Non-pigmented ciliary epithelial cell (primary cell): ENCODE measurements around the gene SYNC.
"Not testable (repeated sequence)": the region's sequence is repeated elsewhere in the genome, so short reads cannot be mapped to it uniquely, and the experiment has no call there.

Experiments
- DNase-seq: peaks from one replicate; pipeline ENCODE4 v3.0.0-alpha.2; 2010; ENCODE audit warnings: low read depth

SYNC gene

DNA sequence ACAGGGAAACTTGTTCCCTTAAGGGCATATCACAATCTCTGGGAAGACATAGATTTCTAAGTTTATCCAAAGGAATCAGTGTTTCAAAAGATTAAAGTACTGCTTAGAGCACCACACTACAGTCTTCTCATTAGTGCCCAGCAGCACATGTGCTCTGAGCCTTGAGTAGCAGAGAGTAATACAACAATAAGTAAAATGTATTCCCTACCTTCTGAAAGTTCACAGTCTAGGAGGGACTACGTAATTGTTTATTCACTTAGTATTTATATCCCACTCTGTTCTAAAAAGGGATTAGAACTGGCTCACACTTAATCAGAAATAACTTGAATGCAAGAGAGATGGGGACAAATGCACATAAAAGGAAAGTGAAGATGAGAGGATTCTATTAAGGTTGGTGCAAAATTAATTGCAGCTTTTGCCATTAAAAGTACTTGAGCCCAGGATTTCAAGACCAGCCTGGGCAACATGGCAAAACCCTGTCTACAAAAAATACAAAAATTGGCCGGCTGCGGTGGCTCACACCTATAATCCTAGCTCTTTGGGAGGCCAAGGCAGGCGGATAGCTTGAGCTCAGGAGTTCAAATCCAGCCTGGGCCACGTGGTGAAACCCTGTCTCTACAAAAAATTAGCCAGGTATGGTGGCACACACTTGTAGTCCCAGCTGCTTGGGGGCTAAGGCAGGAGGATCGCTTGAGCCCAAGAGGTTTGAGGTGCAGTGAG lies 9.0 kb downstream of the SYNC start:
- DNase-seq = no peak

GRCh38 chr1:32686387-32686786 lies 16.2 kb downstream of the SYNC start:
- no peak for DNase-seq

DNA sequence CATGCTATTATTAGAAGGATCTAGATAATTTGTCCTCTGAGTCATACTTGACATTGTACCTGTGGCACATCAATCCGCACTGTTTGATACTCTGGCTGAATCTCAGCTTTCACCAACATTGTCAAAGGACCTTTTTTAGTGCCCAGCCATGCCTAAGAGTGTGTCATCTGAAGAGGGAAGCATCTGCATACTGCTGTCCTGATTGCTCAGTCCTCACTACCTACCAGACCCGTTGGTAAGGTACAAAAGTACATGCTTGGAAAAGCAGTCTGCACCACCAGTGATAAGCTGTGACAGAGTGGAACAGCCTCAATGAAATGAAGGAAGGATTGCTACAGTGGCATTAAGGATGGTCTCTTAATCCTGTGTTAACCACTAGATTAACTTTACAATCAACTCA lies 17.1 kb downstream of the SYNC start:
- DNase-seq = no peak

DNA sequence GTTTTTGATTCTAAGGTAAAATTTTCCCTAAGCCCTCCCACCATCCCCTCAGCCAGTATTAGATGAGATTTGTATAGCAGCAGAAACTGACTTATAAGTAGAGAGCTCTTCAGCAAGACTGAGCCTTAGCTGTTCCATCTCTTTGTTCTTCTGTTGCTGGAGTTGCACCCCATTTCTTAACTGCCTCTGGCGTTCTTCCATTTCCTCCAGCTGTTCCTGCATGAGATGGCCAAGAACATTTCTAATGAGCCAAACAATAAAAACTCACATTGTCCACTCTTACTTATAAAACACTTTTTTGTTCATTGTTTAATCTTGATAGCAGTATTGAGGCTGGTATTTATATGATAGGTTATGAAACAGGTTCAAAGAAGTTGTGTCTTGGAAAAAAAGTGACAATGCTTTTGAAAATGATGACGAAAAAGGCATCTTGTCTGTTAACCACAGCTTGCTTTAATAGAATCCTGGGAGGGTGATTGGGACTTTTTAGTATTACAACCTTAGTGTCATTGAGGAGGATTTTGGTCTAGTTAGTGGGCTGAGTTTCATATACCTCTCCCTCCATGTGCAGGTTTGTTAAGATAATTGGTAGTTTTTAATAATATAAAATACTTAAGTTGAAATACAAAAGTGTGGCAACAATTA lies 18.3 kb downstream of the SYNC start:
- DNase-seq = no peak

DNA sequence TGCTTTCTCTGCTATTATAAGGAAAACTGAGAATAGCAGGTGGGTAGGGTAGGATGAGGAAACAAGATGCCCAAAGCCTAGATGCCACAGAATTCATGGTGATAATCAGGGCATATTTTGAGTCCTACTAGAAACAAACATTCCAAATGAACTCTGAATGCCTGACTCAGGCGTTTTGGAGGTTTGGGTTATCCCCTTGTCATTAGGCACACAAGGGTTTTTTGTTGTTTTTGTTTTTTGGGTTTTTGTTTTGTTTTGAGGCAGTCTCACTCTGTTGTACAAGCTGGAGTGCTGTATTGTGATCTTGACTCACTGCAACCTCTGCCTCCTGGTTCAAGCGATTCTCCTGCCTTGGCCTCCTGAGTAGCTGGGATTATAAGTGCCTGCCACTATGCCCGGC lies 19.2 kb downstream of the SYNC start:
- DNase-seq = no peak

GRCh38 chr1:32681999-32682398 lies 20.6 kb downstream of the SYNC start:
- DNase-seq = no peak

DNA sequence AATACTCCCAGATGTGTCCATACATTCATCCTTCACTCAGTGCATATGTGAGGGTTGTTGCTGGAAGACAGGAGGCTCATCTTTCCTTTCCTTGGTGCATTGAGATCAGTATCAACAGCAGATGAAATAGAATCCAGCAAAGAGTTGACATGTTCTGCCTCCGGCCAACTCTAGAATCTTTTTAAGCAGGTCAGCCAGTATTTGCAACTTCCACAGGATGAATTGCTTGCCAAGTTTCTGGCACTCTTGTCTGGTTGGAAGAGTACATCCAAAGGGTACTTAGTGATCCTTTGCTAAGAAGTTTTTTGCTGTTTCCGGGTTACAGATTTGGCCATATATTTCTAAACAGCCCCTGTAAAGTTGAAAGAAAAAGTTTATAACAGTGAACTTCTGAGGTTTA lies 21.1 kb downstream of the SYNC start:
- no peak for DNase-seq

- no peak for DNase-seq
Observed at GRCh38 chr1:32680642-32681041, 21.9 kb downstream of the SYNC start.

GRCh38 chr1:32679993-32680392 lies 22.6 kb downstream of the SYNC start:
- not testable (repeated sequence) for DNase-seq

DNA sequence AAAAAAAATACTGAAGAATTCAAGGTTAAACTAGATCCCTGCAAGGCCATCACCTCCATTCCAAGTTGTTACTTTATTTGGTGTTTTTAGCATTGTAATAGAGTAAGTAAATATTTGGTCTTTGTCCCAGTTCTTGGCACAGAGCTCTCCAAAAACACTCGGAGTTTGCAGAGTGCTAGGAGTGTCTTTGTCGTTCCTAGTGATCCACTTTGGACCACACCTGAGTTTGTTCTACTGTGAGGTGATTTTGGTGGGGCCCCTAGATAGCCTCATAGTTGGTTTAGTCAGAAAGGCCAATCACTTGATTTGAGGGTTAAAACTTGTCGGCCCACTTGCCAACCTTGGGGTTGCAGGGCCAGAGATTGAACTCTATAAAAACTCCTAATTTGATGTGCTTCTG lies 25.6 kb downstream of the SYNC start:
- no peak for DNase-seq

DNA sequence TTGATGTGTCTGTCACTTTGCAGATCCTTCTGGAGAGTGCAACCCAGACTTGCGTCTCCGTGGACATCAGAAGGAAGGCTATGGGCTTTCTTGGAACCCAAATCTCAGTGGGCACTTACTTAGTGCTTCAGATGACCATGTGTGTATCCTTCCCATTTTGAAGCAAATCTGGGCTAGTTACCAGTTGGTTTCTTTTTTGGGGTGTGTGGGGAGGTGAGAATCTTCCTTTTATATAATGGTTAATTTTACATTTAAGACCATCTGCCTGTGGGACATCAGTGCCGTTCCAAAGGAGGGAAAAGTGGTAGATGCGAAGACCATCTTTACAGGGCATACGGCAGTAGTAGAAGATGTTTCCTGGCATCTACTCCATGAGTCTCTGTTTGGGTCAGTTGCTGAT lies 33.9 kb downstream of the SYNC start:
- not testable (repeated sequence) for DNase-seq

GRCh38 chr1:32666901-32667566 lies 35.5 kb downstream of the SYNC start:
- DNase-seq = no peak

DNA sequence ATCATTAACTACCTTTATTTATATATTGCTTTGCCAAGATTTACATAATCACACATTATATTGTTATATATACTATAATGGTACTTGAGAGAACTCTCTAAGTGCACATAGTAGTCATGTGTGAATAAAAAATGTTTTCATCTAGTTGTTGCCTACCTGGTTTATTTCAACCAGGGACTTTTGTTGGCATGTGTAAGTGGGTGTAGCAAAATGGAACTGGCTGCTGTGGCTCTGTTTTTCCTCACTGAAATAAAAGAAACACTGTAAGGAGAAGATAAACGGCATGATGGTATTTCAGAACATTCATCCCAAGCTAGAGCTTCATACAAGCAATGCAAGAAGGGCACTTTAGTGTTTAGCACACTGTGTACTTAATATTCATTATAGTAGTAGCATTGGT lies 36.7 kb downstream of the SYNC start:
- no peak for DNase-seq

- DNase-seq = no peak
Observed at GRCh38 chr1:32659581-32659980, 43.0 kb downstream of the SYNC start.

GRCh38 chr1:32652244-32652962 lies 50.2 kb downstream of the SYNC start:
- no peak for DNase-seq

DNA sequence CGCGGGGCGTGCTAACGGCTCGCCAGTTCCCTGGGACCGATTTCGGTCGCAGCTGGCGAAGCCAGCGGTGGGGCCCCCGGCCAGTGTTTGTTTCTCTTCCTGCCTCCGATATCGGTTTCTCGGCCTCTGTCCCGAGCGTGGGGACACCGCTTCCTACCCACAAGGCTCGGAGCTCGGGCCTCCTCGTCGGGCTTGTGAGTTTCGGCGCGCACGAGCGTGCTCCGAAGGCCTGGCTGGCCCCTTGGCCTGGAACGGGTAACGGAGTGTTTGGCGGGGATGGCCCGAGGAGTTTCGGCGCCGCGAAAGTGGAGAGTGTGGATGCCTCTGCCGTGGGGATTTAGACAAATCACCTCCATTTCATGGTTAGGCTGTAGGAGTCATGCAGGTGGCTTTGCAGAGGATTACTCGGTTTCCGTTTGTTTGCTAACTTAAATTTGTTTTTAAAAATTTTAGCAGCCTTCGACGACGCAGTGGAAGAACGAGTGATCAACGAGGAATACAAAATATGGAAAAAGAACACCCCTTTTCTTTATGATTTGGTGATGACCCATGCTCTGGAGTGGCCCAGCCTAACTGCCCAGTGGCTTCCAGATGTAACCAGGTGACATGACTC lies 51.0 kb downstream of the SYNC start:
- DNase-seq = no peak

GRCh38 chr1:32650752-32651460 lies 51.7 kb downstream of the SYNC start, which contains the start of gene RBBP4:
Gene RBBP4, plus strand, starts transcription at chr1:32651208. Its CDS starts 99 bp downstream, at chr1:32651307.
- peak; percentile 76 for DNase-seq

GRCh38 chr1:32650248-32650751 lies 52.3 kb downstream of the SYNC start, which contains the start of gene ZBTB8OS:
Gene ZBTB8OS, minus strand, starts transcription at chr1:32650550. Its CDS starts 21 bp downstream, at chr1:32650529.
- peak; percentile 75 for DNase-seq

DNA sequence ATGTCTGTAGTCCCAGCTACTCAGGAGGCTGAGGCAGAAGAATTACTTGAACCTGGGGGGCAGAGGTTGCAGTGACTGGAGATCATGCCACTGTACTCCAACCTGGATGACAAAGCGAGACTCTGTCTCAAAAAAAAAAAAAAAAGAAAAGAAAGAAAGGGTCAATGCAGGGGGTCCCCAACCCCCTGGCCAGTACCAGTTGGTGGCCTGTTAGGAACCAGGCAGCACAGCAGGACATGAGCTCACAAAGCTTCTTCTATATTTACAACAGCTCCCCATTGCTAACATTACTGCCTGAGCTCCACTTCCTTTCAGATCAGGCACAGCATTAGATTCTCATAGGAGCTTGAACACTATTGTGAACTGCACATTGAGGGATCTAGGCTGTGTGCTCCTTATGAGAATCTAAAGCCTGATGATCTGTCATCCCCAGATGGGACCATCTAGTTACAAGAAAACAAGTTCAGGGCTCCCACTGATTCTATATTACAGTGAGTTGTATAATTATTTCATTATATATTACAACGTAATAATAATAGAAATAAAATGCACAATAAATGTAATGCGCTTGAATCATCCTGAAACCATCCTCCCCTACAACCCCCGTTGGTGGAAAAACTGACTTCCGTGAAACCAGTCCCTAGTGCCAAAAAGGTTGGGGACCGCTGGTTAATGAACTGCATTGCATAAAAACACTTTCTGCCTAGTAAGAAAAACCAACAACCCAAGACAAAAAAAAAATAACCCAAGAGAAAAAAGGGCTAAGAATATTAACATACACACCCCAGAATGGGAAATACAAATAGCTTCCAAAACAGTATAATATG lies 55.0 kb downstream of the SYNC start:
- no peak for DNase-seq

- no peak for DNase-seq
Observed at GRCh38 chr1:32644426-32644825, 58.1 kb downstream of the SYNC start.
